K562 (cell line): ENCODE results near the gene GLUL. TPM values are rescaled to one million over a fixed set of nuclear protein-coding genes. Genes with fewer than 3 reads are reported as not detected.
A peak's percentile ranks its signal among the peaks of the same experiment; 100 is the strongest.

Experiments
- ARID3A ChIP-seq: IDR thresholded peaks from 2 replicates; pipeline ENCODE4 v1.6.1; 2012; ENCODE audit warnings: low read depth, low read length, improper control_type of control experiment, borderline replicate concordance
- CBX8 ChIP-seq: fragments of 200-600 bp; sonication (generic); IDR thresholded peaks from 2 replicates; pipeline ENCODE4 v1.6.1; 2012; ENCODE audit warnings: borderline replicate concordance, mixed run types, low read depth, mild to moderate bottlenecking, moderate library complexity, mixed read lengths, low read length, control low read depth, inconsistent platforms; ENCODE audit not compliant: poor library complexity, severe bottlenecking; ENCODE audit errors: extremely low read depth
- CEBPZ ChIP-seq: fragments of 150-350 bp; IDR thresholded peaks from 2 replicates; pipeline ENCODE4 v1.6.1; 2014; ENCODE audit warnings: low read depth, mild to moderate bottlenecking, low read length, borderline replicate concordance
- DMBX1 ChIP-seq: fragments of 250-450 bp; sonication (Bioruptor Pico); IDR thresholded peaks from 2 replicates; pipeline ENCODE4 v1.8.0; 2022; ENCODE audit warnings: inconsistent platforms, mild to moderate bottlenecking, moderate library complexity, borderline replicate concordance
- EP300 ChIP-seq: IDR thresholded peaks from 2 replicates; pipeline ENCODE4 v1.6.1; 2012; ENCODE audit warnings: low read length, improper control_type of control experiment
- EP400 ChIP-seq: fragments of 450-650 bp; IDR thresholded peaks from 2 replicates; pipeline ENCODE4 v1.6.1; 2017; ENCODE audit warnings: antibody characterized with exemption, mild to moderate bottlenecking, moderate library complexity
- GTF2B ChIP-seq: IDR thresholded peaks from 2 replicates; pipeline ENCODE4 v1.6.1; 2011; ENCODE audit not compliant: insufficient read length; ENCODE audit errors: extremely low read depth
- HMBOX1 ChIP-seq: sonication (generic); IDR thresholded peaks from 2 replicates; pipeline ENCODE4 v1.6.1; 2016
- RBM17 ChIP-seq: fragments of 200-400 bp; formaldehyde crosslinking; IDR thresholded peaks from 2 replicates; pipeline ENCODE4 v1.6.1; 2017; ENCODE audit warnings: low read depth, mild to moderate bottlenecking, low read length, borderline replicate concordance
- SAP30 ChIP-seq: fragments of 200-600 bp; sonication (generic); IDR thresholded peaks from 2 replicates; pipeline ENCODE4 v1.6.1; 2012; ENCODE audit warnings: borderline replicate concordance, low read depth, mild to moderate bottlenecking, moderate library complexity, low read length, control low read depth, inconsistent platforms; ENCODE audit not compliant: insufficient read depth, poor library complexity, severe bottlenecking
- SMAD4 ChIP-seq: fragments of 250-450 bp; sonication (Bioruptor Pico); conservative IDR thresholded peaks from 2 replicates; pipeline ENCODE4 v1.8.0; 2021; ENCODE audit warnings: inconsistent platforms, mild to moderate bottlenecking, moderate library complexity
- ZBTB7A ChIP-seq: IDR thresholded peaks from 2 replicates; pipeline ENCODE4 v1.6.1; 2011; ENCODE audit warnings: low read depth, mild to moderate bottlenecking, low read length, moderate library complexity, borderline replicate concordance; ENCODE audit not compliant: control insufficient read depth
- ZKSCAN3 ChIP-seq: fragments of 250-450 bp; sonication (Bioruptor Pico); IDR thresholded peaks from 2 replicates; pipeline ENCODE4 v1.4.0; 2020
- ZNF639 ChIP-seq, 2 experiments: fragments of 200-800 bp in 1 of 2; sonication (Bioruptor generic) in 1 of 2; sonication (generic) in 1 of 2; formaldehyde crosslinking in 1 of 2; IDR thresholded peaks in 1 of 2; conservative IDR thresholded peaks in 1 of 2; 2 replicates each; pipeline versions ENCODE4 v1.5.0 to v1.6.1; 2016 to 2020; ENCODE audit warnings: missing compliant biosample characterization in 1 of 2, missing genetic modification characterization in 1 of 2, missing genetic modification reagents in 1 of 2
- polyA plus RNA-seq, 8 experiments: library from polyadenylated mRNA; depleted of rRNA in 4 of 8; stranded (reverse) in 5 of 8; unstranded in 3 of 8; fragments of >200 nt; fragmentation: Nextera tagmentation in 2 of 8; fragmentation: Illumina TruSeq in 1 of 8; extraction: Ambion mirVana in 2 of 8; extraction: Trizol in 1 of 8; gene quantifications; 2 replicates each; pipeline versions ENCODE4 v1.2.1 to v1.2.3, GENCODE V29; 2011 to 2014; ENCODE audit warnings: inconsistent platforms in 1 of 8, missing spikeins in 1 of 8
- total RNA-seq, 7 experiments: library from RNA; depleted of rRNA in 6 of 7; stranded (reverse); fragments of >200 nt in 6 of 7; fragmentation: Illumina TruSeq in 2 of 7; extraction: Trizol in 2 of 7; gene quantifications; 2 replicates each; pipeline versions ENCODE4 v1.2.1 to v1.2.3, GENCODE V29; 2011 to 2021; ENCODE audit warnings: low replicate concordance in 1 of 7

GLUL gene
- total and polyA plus RNA-seq, 9 of the 15 experiments (the other 6 are each of a cell fraction or from before 2014, with no cell fraction given): 1,088 to 4,222 (median 1,338) TPM

- TF ChIP-seq ZNF639 (CRISPR knock-in tag; conservative IDR thresholded peaks at IDR 0.05 in 1 of 2, IDR thresholded peaks at IDR 0.05 in 1 of 2) (peak in 1 of 2 experiments; percentile 75; a peak in 3 of 4 replicates), CEBPZ (no peak), SAP30 (peak; percentile 39), SMAD4 (CRISPR knock-in tag) (peak; percentile 75), DMBX1 (CRISPR knock-in tag) (peak; percentile 71), ARID3A (no peak), ZKSCAN3 (CRISPR knock-in tag) (no peak), ZBTB7A (no peak; the same call in 1 of the 2 replicates), EP400 (peak; percentile 82; the same call in 1 of the 2 replicates), HMBOX1 (no peak), CBX8 (no peak), RBM17 (0 out of 2 replicates have a peak, but pooled peaks have one; percentile 63), EP300 (no peak), GTF2B (peak; percentile 86)
These were observed at the start of gene GLUL (continued) for GRCh38 chr1:182391362-182392049.
